DOHH2 (cell line): ENCODE measurements around the gene GNG10.

ENCODE experiments used
- EZH2phosphoT487 ChIP-seq: fragments of 200-600 bp; sonication (generic); IDR thresholded peaks from 2 replicates; pipeline ENCODE4 v1.6.1; 2017; ENCODE audit warnings: borderline replicate concordance, mild to moderate bottlenecking, antibody characterized with exemption, low read length, moderate library complexity, mixed read lengths
- TF ChIP-seq, protein P1 (sequence below): fragments of 200-600 bp; sonication (generic); IDR thresholded peaks from one replicate; pipeline ENCODE4 v1.5.1; 2014; ENCODE audit warnings: antibody characterized with exemption, mild to moderate bottlenecking, low read depth, low read length; ENCODE audit not compliant: poor library complexity, severe bottlenecking

GRCh38 chr9:111648066-111648465 lies 13.3 kb upstream of the GNG10 start:
- TF ChIP-seq, protein P1, sequence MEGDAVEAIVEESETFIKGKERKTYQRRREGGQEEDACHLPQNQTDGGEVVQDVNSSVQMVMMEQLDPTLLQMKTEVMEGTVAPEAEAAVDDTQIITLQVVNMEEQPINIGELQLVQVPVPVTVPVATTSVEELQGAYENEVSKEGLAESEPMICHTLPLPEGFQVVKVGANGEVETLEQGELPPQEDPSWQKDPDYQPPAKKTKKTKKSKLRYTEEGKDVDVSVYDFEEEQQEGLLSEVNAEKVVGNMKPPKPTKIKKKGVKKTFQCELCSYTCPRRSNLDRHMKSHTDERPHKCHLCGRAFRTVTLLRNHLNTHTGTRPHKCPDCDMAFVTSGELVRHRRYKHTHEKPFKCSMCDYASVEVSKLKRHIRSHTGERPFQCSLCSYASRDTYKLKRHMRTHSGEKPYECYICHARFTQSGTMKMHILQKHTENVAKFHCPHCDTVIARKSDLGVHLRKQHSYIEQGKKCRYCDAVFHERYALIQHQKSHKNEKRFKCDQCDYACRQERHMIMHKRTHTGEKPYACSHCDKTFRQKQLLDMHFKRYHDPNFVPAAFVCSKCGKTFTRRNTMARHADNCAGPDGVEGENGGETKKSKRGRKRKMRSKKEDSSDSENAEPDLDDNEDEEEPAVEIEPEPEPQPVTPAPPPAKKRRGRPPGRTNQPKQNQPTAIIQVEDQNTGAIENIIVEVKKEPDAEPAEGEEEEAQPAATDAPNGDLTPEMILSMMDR = no peak
- TF ChIP-seq EZH2phosphoT487 = no peak
